Loucy (cell line): ENCODE data around the gene ALDH3A1.

Experiments
- CTCF ChIP-seq: fragments of 200-600 bp; sonication (generic); conservative IDR thresholded peaks from 2 replicates; pipeline ENCODE4 v1.5.1; 2014; ENCODE audit warnings: mild to moderate bottlenecking, antibody characterized with exemption, low read length
- EZH2phosphoT487 ChIP-seq: fragments of 200-600 bp; IDR thresholded peaks from 2 replicates; pipeline ENCODE4 v1.6.1; 2018; ENCODE audit warnings: antibody characterized with exemption, mild to moderate bottlenecking, moderate library complexity, borderline replicate concordance

- TF ChIP-seq CTCF (no peak), EZH2phosphoT487 (no peak)
Measured at GRCh38 chr17:19743101-19744100, 4.7 kb downstream of the ALDH3A1 start.
